Liver (tissue), 9 donors: Measurements from ENCODE around the gene UBE2V1. TPM values are rescaled to one million over a fixed set of nuclear protein-coding genes. Genes with fewer than 3 reads are reported as not detected.

Experiments used
- DNase-seq: peaks from one replicate; pipeline ENCODE4 v3.0.0-alpha.2; 2017; ENCODE audit warnings: low spot score
- H3K27ac ChIP-seq, 2 donors: one replicate each; pipeline ENCODE4 v1.7.0; 2013; ENCODE audit warnings: inconsistent platforms in 2 of 2, low read length in 2 of 2, control low read depth in 1 of 2, low read depth in 1 of 2, mild to moderate bottlenecking in 1 of 2
- H3K27me3 ChIP-seq, 4 donors: one replicate each; pipeline versions ENCODE4 v1.6.1 to v1.7.0; 2013; ENCODE audit warnings: low read length in 3 of 4, inconsistent platforms in 1 of 4, mild to moderate bottlenecking in 1 of 4, moderate library complexity in 1 of 4; ENCODE audit not compliant: control insufficient read depth in 4 of 4, insufficient read depth in 4 of 4
- H3K36me3 ChIP-seq, 4 donors: one replicate each; pipeline versions ENCODE4 v1.6.1 to v1.7.0; 2013; ENCODE audit warnings: low read length in 3 of 4, mild to moderate bottlenecking in 3 of 4, low read depth in 1 of 4, moderate library complexity in 1 of 4; ENCODE audit not compliant: control insufficient read depth in 4 of 4, insufficient read depth in 3 of 4
- H3K4me1 ChIP-seq, 4 donors: one replicate each; pipeline versions ENCODE4 v1.6.1 to v1.7.0; 2013; ENCODE audit warnings: low read length in 3 of 4, mild to moderate bottlenecking in 3 of 4, moderate library complexity in 1 of 4; ENCODE audit not compliant: control insufficient read depth in 4 of 4, insufficient read depth in 4 of 4
- H3K4me3 ChIP-seq, 3 donors: one replicate each; pipeline versions ENCODE4 v1.6.1 to v1.7.0; 2013; ENCODE audit warnings: low read length in 3 of 3, control low read depth in 1 of 3, low read depth in 1 of 3, mild to moderate bottlenecking in 1 of 3
- H3K9ac ChIP-seq, 2 donors: one replicate each; pipeline ENCODE4 v1.7.0; 2013; ENCODE audit warnings: low read length in 2 of 2, mild to moderate bottlenecking in 2 of 2, moderate library complexity in 2 of 2, control low read depth in 1 of 2, low read depth in 1 of 2
- H3K9me3 ChIP-seq, 4 donors: one replicate each; pipeline versions ENCODE4 v1.6.1 to v1.7.0; 2013; ENCODE audit warnings: low read length in 3 of 4; ENCODE audit not compliant: control insufficient read depth in 4 of 4
- ATF3 ChIP-seq: IDR thresholded peaks from 2 replicates; pipeline ENCODE4 v1.6.1; 2016; ENCODE audit warnings: antibody characterized with exemption
- CTCF ChIP-seq: fragments of 150-350 bp; IDR thresholded peaks from 2 replicates; pipeline ENCODE4 v1.5.1; 2017; ENCODE audit warnings: improper control_type of control experiment, low read depth, low read length; ENCODE audit not compliant: missing input control
- EGR1 ChIP-seq, 2 donors: IDR thresholded peaks; 2 replicates each; pipeline ENCODE4 v1.6.1; 2016 to 2018; ENCODE audit warnings: antibody characterized with exemption in 2 of 2, low read depth in 2 of 2
- FOXA1 ChIP-seq: IDR thresholded peaks from 2 replicates; pipeline ENCODE4 v1.6.1; 2016; ENCODE audit warnings: antibody characterized with exemption
- FOXA2 ChIP-seq: IDR thresholded peaks from 2 replicates; pipeline ENCODE4 v1.6.1; 2016; ENCODE audit warnings: antibody characterized with exemption
- GABPA ChIP-seq, 2 donors: IDR thresholded peaks in 1 of 2; conservative IDR thresholded peaks in 1 of 2; 2 replicates each; pipeline ENCODE4 v1.6.1; 2016; ENCODE audit warnings: antibody characterized with exemption in 2 of 2, mild to moderate bottlenecking in 1 of 2, moderate library complexity in 1 of 2
- HNF4A ChIP-seq, 2 donors: conservative IDR thresholded peaks; 2 replicates each; pipeline ENCODE4 v1.6.1; 2016; ENCODE audit warnings: antibody characterized with exemption in 2 of 2, mild to moderate bottlenecking in 2 of 2
- JUND ChIP-seq, 2 donors: IDR thresholded peaks; 2 replicates each; pipeline ENCODE4 v1.6.1; 2016; ENCODE audit warnings: antibody characterized with exemption in 2 of 2
- MAX ChIP-seq: IDR thresholded peaks from 2 replicates; pipeline ENCODE4 v1.6.1; 2016; ENCODE audit warnings: antibody characterized with exemption
- NR2F2 ChIP-seq: IDR thresholded peaks from 2 replicates; pipeline ENCODE4 v1.6.1; 2016; ENCODE audit warnings: antibody characterized with exemption
- RAD21 ChIP-seq, 2 donors: IDR thresholded peaks; 2 replicates each; pipeline ENCODE4 v1.6.1; 2016; ENCODE audit warnings: antibody characterized with exemption in 2 of 2, mild to moderate bottlenecking in 2 of 2
- REST ChIP-seq: IDR thresholded peaks from 2 replicates; pipeline ENCODE4 v1.6.1; 2016; ENCODE audit warnings: antibody characterized with exemption, mild to moderate bottlenecking
- RXRA ChIP-seq, 2 donors: IDR thresholded peaks; 2 replicates each; pipeline ENCODE4 v1.6.1; 2017 to 2018; ENCODE audit warnings: antibody characterized with exemption in 2 of 2, mild to moderate bottlenecking in 1 of 2
- SP1 ChIP-seq: IDR thresholded peaks from 2 replicates; pipeline ENCODE4 v1.6.1; 2018; ENCODE audit warnings: antibody characterized with exemption, mild to moderate bottlenecking
- TAF1 ChIP-seq: conservative IDR thresholded peaks from 2 replicates; pipeline ENCODE4 v1.6.1; 2016; ENCODE audit warnings: antibody characterized with exemption, mild to moderate bottlenecking
- YY1 ChIP-seq: IDR thresholded peaks from 2 replicates; pipeline ENCODE4 v1.6.1; 2016; ENCODE audit warnings: antibody characterized with exemption, mild to moderate bottlenecking
- ZBTB33 ChIP-seq: IDR thresholded peaks from 2 replicates; pipeline ENCODE4 v1.6.1; 2016; ENCODE audit warnings: antibody characterized with exemption
- WGBS: extraction: QIAGEN DNeasy Blood & Tissue Kit; methylation state at CpG from one replicate; pipeline ENCODE4 v1.1.7; 2013; 5-methylcytosine and 5-hydroxymethylcytosine counted together
- polyA plus RNA-seq, 2 donors: library from polyadenylated mRNA; stranded (reverse) in 1 of 2; unstranded in 1 of 2; fragments of 200-250 nt in 1 of 2; fragments of >200 nt in 1 of 2; fragmentation: Nextera tagmentation in 1 of 2; extraction: Ambion mirVana in 1 of 2; gene quantifications; one replicate each; pipeline versions ENCODE4 v1.2.1 to v1.2.3, GENCODE V29; 2013 to 2015
- total RNA-seq, 2 donors: library from RNA; depleted of rRNA; stranded (reverse); fragments of >200 nt; gene quantifications; one replicate each; pipeline ENCODE4 v1.2.3, GENCODE V29; 2014
- donor health status: healthy.
- donor health status: healthy.
- donor health status: healthy.
- donor health status: healthy.
- donor health status: healthy.

UBE2V1 gene
- total and polyA plus RNA-seq, 4 donors = 27.9 to 53.0 (median 34.2) TPM

- no peak overlapping the region for H3K4me3 ChIP-seq
- no peak for DNase-seq
- H3K27ac ChIP-seq = no peak overlapping the region
- H3K9me3 ChIP-seq = no peaks in the 10 kb centered on the region
- peaks cover 4 to 15% (median 7%) of the 10 kb centered on the region in 4 donors for H3K4me1 ChIP-seq
- 43% methylated on average over 2 of the region's 2 CpGs for WGBS
- peak in 1 of 2 donors; percentile 18 for TF ChIP-seq HNF4A (conservative IDR thresholded peaks at IDR 0.05)
- TF ChIP-seq FOXA1 = no peak
- H3K9ac ChIP-seq = no peak overlapping the region
- peaks cover 0 to 2% (median 0%) of the 10 kb centered on the region in 4 donors for H3K36me3 ChIP-seq
- H3K27me3 ChIP-seq = no peaks in the 10 kb centered on the region
Observed at GRCh38 chr20:50101281-50101680, 11.7 kb downstream of the UBE2V1 start.

GRCh38 chr20:50100552-50100951 is 12.4 kb downstream of the UBE2V1 start:
- Histone ChIP-seq H3K27ac (no peak overlapping the region), H3K4me1 (peaks cover 4 to 15% (median 7%) of the 10 kb centered on the region in 4 donors), H3K36me3 (peaks cover 3 to 9% (median 5%) of the 10 kb centered on the region in 4 donors), H3K9me3 (no peaks in the 10 kb centered on the region), H3K4me3 (no peak overlapping the region), H3K9ac (no peak overlapping the region), H3K27me3 (no peaks in the 10 kb centered on the region)
- TF ChIP-seq HNF4A (conservative IDR thresholded peaks at IDR 0.05) (no peak), CTCF (no peak), RAD21 (IDR thresholded peaks at IDR 0.05) (no peak), ATF3 (no peak), REST (no peak), ZBTB33 (no peak), TAF1 (no peak), RXRA (IDR thresholded peaks at IDR 0.05) (no peak), FOXA2 (no peak), MAX (no peak), SP1 (no peak), JUND (IDR thresholded peaks at IDR 0.05) (no peak), FOXA1 (no peak), NR2F2 (no peak), EGR1 (IDR thresholded peaks at IDR 0.05; ENCODE audit: low read depth in 2 of 2) (no peak), GABPA (IDR thresholded peaks at IDR 0.05 in 1 of 2, conservative IDR thresholded peaks at IDR 0.05 in 1 of 2) (no peak), YY1 (no peak)
- no peak for DNase-seq
